Epidermal melanocyte (primary cell): ENCODE measurements around the gene MCAM.

ENCODE experiments used
- DNase-seq: peaks from one replicate; pipeline ENCODE4 v3.0.0; 2011; ENCODE audit warnings: low spot score; ENCODE audit not compliant: insufficient read length

The MCAM gene

DNA sequence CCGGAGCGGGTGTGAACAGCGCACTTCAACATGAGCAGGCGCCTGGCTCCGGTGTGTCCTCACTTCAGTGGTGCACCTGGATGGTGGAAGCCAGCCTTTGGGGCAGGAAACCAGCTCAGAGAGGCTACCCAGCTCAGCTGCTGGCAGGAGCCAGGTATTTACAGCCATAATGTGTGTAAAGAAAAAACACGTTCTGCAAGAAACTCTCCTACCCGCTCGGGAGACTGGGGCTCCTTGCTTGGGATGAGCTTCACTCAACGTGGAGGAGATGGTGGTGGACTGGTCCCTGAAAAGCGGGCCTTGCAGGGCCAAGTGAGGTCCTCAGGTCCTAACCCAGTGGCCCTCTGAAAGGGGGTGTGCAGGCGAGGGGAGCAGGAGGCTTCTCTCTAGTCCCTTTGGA lies 7.5 kb downstream of the MCAM start:
- DNase-seq: no peak

DNA sequence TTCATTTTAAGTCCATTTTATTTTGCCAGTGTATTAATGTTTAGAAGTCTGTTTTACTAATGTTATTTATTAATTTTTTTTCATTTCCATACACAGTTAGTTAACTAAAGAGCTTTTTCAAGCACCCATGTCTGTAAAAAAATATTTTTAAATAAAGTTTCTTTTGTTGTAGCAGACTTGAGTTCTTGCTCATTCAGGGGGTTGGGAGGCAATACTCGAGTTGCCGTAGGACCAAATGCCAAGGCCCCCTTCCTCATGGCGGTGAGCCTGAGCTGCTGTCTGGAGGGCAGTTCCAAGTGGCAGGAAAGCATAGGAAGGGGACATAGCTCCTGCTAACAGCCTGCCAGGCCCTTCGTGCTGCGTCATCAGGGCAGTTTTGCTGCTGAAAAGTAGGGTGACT lies 9.0 kb downstream of the MCAM start:
- no peak for DNase-seq

DNA sequence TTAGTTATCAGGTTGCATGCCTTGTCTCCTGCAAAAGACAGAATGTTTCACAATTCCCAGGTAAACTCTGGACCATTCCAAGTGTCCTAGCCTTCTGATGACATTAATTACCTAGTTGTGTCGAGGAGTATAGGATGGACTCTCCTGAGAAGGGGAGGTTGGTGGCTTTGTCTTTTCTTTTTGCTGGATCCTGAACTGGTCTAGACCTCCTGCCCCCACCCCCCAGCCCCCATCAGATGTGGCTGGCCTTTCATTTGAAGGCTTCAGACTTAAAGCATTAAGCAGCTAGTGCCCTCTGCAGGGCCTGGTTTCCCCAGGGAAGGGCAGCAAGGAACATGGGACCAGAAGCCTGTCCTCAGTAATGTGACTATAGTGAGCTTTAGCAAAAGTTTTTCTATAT lies 9.7 kb downstream of the MCAM start:
- no peak for DNase-seq

DNA sequence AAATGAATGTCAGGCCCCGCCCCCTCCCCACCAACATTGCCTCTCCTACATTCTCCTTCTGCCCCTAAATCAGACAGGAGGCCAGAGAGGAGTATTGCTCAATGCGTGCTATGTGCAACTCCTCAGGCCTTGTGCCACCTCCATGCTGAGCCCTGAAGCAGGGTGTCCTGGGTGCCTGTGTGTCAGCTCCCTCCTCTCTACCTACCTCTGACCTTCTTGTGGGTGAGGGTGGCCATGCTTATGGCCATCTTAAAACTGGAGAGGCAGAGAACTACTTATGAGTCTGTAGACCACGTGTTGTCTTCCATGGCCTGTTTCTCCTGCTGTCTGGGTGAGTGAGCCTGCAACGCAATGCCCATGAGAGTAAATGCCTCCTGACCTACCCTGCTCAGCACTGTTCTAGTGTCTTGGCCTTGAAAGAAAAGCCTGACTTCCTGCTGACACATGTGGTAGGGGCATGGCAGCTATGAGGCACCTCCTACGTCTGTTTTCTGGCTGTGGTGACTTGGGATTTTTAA lies 10.5 kb downstream of the MCAM start:
- DNase-seq: no peak

DNA sequence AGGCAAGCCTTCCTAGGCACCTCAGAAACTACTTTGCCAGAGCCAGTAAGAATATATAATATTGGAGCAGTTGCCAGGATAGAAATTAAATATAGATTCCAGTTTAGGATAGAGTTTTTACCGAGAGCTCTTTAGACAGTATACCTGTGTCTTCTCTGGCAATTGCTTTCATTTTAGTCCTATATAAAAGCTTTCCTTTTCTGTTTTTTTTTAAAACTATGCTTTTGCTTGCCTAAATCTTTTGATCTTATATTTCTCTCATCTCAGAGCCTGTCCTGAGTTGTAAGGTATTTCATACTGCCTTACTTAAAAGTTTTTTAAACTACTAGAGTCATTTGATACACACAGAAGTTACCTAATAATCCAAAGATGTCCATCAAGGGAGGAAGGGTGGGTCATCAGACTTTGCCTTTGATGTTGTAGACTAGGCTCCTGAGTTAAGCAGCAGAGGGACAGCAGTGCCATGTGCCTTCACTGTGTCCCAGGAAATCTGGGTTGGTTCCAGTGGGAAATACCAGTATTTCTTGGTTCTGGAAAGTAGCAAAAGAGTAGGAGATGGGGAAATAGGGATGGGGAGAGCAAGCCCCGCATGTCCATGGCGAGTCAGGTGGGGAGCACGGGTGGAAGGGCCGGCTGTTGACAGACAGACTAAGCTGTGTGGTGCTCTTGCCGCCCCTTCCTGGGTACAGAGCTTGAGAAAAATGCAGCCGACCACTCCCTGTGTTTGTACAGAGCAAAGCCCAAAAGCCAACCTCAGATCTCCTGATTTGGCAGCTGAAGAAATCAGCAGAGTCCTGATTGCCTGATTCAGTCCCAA lies 11.2 kb downstream of the MCAM start:
- no peak for DNase-seq

DNA sequence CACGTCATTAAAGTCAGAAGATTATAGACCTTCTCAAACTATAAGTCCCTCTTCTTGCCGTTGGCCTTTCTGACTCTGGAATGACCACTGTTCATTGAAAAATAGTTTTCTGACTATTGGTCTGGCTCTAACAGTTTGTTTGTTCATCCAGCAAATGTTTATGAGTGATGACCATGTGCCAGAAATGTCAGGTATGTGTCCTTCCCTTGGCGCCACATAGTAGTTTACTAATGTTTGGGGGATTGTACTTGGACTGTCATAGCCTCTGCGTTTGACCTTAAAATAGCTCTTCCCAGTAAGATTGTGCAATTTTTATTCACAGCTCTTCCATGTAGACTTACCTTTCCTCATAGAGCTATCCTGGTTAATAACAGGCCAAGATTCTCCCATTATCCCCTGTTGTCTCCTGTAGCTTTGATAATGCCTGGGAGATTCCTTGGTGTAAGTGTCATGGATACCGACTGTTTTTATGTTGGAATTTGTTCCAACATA lies 13.7 kb downstream of the MCAM start:
- DNase-seq: no peak

DNA sequence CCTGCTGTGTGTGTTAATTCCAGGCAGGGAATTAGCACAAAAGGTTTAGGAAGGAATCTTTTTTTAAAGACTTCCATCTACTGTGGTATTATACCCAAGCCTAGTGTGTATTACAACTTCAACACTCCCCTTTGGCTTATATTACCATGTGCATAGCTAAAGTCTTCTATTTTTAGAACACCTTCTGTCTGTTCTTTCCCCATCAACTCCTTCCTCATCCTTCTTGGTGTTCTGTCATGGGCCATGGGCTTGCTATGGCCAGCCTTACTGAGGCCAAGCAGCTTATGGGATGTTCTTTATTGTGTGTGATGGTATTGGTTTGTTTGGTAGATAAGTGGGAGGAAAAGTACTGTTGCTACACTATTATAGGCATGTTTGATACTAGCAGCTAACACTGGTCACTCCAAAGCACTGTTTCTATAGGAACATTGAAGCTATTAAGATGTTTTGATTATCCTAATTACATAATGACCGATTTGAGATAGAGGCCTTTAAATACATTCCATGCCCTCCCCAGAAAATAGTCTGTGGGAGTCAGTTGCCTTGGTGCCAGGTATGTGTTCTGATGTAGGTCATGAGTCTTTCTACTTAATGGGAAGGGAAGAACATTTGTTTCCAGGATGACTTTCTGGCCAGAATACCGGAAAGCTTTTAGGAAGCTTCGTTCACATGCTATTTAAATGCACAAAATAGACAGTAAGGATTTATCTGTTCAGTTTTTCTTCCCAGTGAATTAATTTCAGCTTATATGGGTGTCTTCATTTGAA lies 16.5 kb downstream of the MCAM start:
- no peak for DNase-seq

DNA sequence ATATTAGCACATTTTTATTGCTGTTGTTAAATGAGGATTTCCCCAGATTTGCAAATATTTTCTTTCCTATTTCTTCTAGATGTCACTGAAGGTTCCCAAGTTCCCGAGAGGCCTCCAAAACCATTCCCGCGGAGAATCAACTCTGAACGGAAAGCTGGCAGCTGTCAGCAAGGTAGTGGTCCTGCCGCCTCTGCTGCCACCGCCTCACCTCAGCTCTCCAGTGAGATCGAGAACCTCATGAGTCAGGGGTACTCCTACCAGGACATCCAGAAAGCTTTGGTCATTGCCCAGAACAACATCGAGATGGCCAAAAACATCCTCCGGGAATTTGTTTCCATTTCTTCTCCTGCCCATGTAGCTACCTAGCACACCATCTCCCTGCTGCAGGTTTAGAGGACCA lies 17.5 kb downstream of the MCAM start:
- DNase-seq: no peak

DNA sequence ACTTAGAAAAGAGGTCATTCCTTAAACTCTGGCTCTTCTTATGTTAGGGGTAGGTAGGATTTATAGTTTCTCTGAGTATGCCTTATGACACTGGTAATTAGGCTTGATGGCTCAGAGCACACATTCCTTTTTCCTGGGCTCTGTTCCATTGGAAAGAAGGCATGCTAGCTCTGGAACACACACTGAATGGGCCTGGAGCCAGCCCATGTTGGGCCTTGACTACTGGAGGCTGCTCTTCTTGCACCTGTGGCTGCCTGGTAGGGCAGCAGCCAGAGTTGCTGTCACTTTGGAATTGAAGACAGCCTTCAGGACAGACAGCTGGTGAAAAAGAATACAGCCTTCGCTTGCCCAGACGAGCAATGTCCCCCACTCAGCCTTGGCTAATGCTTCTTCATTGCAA lies 18.2 kb downstream of the MCAM start:
- no peak for DNase-seq

DNA sequence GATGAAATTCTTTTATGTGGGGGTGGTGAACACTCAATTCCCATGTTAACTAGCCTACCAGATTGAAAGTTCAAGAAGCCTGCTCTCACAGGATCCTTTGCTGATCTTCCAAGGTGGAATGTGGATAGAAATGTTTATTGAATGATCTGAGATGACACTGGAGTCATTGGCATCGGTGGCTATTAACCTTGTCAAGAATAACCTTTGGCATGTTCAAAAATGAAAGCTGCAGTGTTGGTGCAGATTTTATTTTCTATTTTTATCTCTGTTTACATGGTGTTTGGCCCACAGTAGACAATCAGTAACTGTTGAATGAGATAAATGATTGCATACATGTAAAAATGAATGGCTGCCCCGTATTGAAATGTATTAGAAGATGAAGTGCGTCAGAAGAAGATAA lies 19.0 kb downstream of the MCAM start:
- DNase-seq: no peak

DNA sequence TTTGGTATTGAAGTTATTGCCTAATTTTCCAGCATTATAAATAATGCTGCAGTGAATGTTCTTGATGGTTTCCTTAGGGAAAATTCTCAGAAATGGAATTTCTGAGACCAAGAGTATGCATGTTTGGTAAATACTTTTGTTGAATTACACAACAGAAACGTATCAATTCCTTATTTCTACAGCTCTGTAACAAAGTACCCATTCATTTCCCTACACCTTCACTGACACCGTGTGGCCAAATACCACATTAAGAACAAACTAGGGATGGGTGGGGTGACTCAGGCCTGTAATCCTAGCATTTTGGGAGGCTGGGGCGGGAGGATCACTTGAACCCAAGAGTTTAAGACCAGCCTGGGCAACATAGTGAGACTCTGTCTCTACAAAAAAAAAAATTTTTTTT lies 21.8 kb downstream of the MCAM start:
- no peak for DNase-seq

DNA sequence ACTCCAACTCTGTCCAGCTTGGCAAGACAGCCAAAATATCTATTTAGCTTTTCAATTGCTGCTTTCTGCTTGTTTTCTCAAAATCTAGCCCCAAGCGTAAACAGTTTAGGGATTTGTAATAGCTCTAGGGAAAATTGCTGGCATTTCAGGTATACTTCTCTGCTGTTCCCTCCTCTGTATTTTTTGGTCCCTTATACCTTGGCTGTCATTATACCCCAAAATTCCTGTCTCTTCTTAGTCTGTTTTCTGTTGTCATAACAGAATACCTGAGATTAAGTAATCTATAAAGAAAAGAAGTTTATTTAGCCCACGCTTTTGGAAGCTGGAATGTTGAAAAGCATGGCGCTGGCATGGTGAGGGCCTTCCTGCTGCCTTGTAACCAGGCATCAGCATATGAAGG lies 23.5 kb downstream of the MCAM start:
- DNase-seq: no peak

DNA sequence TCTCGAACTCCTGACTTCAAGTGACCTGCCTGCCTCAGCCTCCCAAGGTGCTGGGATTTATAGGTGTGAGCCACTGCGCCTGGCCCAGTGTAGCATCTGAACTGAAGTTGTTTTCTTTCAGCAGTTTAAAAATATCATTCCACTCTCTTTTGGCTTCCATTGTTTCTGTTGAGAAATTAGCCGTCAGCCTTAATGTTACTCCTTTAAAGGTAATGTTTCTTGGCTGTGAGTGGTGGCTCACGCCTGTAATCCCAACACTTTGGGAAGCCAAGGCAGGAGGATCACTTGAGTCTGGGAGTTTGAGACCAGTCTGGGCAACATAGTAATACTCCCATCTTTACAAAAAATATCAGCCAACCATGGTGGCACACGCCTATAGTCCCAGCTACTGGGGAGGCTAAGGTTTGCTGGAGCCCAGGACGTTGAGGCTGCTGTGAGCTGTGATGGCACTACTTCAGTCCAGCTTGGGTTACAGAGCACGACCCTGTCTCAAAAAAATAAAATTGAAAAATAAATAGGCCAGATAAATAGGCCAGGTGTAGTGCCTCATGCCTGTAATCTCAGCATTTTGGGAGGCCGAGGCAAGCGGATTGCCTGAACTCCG lies 25.9 kb downstream of the MCAM start:
- DNase-seq: no peak

DNA sequence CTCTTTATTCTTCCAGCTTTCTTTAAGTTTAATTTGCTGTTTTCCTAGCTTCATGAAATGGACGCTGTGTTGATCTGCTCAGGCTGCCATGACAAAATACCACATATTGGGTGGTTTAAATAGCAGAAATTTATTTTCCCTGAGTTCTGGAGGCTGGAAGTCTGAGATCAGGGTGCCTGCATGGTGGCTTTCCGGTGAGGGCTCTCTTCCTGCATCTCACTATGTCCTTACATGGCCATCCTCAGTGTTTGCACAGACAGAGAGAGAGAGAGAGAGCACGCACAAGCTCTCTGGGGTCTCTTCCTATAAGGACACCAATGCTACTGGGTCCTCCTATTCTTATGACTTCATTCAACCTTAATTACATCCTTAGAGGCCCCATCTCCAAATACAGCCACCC lies 28.7 kb downstream of the MCAM start:
- no peak for DNase-seq

DNA sequence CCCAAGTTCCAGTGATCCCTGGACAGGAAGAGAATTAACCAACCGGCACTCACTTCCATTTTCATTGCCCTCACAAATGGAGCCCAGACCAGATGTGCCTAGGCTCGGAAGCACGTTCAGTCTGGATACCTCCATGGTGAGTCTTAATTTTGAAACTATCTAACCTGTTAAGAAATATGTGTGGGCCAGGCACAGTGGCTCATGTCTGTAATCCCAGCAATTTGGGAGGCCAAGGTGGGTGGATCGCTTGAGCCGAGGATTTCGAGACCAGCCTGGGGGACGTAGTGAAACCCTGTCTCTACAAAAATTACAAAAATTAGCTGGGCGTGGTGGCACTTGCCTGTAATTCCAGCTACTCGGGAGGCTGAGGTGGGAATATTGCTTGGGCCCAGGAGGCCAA lies 31.5 kb downstream of the MCAM start:
- no peak for DNase-seq

DNA sequence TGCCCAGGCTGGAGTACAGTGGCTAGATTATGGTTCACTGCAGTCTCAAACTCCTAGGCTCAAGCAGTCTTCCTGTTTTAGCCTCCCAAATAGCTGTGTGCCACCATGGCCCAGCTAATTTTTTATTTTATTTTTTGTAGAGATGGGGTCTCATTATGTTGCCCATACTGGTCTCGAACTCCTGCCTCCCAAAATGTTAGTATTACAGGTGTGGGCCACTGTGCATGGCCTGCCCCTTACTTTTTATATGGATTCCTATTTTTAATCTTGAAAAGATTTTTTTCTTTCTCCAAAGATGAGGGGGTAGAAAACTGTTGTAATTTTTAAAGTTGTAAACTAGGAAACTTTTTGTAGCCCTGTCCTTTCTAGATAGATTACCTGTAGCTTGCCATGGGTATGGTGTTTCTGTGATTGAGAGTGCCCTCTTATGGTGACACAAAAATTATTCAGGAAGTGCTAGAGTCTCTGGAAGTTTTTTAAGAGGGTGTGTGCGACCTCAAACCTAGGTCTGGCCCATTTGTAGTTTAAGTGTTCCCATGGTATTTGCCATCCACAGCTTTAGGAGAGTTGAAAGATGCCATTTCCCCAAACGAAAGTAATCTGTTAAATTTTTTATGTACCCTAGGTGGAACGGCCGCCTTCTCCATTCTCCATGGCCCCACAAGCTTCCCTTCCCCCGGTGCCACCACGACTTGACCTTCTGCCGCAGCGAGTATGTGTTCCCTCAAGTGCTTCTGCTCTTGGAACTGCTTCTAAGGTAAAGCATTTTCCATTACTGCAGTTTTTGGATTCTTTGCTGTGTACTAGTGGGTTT lies 32.4 kb downstream of the MCAM start:
- no peak for DNase-seq

DNA sequence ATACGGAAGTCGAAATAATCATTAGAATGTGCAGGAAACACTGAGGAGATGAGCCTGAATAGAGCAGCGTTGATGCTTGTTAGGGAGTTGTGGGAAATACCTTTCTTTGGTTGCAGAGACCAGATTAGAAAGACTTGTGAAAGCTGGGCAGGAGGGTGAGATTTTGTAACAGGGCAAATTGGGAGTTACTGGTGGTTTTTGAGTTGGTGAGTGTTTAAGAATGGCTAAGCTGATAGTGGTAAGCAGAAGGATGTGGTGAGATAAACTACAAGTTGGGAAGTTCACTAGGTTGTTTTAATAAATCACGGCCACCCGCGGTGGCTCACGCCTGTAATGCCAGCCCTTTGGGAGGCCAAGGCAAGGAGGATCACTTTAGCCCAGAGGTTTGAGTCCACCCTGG lies 34.4 kb downstream of the MCAM start:
- no peak for DNase-seq

DNA sequence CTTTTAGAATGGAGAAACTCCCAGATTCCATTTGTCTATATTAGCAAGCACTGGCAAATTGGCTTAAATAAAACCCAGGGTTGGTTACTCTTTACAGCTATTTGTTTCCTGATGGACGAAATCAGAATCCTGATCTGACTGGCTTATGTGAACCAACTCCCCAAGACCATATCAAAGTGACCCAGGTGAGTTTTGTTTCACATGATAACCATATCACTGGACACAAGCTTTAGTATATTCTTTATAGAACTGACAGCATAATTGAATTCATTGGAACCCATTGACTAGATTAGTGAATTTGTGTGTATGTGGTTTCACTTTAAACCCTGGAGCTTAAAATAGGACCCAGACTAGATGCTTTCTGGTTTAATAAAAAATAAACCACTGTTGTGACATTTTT lies 39.3 kb downstream of the MCAM start:
- DNase-seq: no peak

DNA sequence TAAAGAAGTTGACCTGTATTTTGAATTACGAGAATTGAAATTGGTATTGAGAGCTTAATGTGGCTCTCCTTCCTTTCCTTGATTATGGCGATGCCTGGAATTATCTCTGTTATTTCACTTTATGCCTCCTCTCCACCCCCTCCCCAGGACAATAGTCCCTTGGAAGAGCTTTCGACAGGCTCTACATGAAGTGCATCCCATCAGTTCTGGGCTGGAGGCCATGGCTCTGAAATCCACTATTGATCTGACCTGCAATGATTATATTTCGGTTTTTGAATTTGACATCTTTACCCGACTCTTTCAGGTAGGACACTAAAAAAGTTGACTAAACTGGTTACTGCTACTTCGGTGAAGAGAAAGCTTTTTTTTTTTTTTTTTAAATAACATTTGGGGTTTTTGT lies 43.2 kb downstream of the MCAM start:
- DNase-seq: no peak

DNA sequence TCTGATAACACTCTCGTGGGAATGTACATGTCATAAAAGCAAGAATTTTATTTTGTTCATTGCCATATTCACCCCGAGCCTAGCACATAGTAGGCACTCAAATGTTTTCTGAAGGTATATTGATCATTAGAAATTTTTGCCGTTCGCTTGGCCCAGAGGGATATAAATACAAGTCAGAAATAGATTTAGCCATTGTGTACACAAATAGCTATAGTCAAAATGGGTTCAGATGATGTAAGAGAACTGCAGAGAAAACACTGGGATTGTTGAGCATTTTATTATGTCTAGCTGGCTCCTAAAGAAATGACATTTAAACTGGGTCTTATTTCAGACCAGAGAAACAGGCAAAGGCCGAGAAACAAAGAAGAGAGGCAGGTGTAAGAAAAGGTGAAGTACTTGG lies 49.3 kb downstream of the MCAM start:
- no peak for DNase-seq

DNA sequence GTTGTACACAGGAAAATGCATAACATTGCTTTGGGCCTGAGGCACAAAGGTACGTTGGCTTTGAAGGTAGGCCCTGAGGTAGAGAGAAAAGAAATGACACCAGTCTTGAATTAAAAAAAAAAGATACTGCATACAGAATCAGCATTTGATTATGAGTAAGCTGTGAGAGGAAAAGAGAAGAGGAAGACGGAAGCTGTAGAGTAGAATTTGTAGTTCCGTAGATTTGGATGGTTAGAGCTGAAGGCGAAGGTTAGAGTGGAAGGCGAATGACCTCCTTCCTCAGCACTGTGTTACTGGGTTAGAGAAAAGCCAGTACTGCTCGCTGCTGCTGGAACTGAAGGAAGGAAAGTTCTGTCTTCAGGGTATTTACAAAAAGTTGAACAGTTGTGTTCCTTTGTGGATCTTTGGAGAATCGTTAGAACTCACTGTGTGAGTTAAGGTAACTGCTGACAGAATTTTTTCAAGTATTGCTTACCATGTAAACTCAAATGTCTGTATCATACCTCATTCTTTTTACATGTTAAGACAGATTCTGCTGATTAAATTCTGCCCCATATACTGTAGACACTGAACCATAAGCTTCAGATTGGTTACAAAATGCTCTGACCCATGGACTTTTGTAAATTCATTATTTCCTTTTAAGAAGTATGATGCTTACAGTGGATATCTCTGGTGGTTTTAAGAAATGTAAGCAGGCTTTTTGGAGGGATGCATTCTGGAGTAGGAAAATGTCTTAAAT lies 50.2 kb downstream of the MCAM start:
- DNase-seq: no peak
